Esophagus muscularis mucosa (tissue), 4 donors: Measurements from ENCODE around the gene SMCO2.

Experiments
- EP300 ChIP-seq: sonication (generic); formaldehyde crosslinking; IDR thresholded peaks from one replicate; pipeline ENCODE4 v1.6.1; 2017; ENCODE audit warnings: antibody characterized with exemption
- POLR2A ChIP-seq: fragments of 450-650 bp; IDR thresholded peaks from one replicate; pipeline ENCODE4 v1.6.1; 2017; ENCODE audit warnings: antibody characterized with exemption, moderate library complexity, mild to moderate bottlenecking, low read depth
- POLR2AphosphoS5 ChIP-seq, 2 donors: sonication (generic); formaldehyde crosslinking; IDR thresholded peaks; one replicate each; pipeline ENCODE4 v1.6.1; 2017; ENCODE audit warnings: antibody characterized with exemption in 2 of 2
- TF ChIP-seq, protein P1 (sequence below), 3 experiments: fragments of 200-600 bp in 2 of 3; fragments of 450-650 bp in 1 of 3; sonication (generic) in 2 of 3; IDR thresholded peaks; one replicate each; pipeline ENCODE4 v1.5.1; 2017 to 2019; ENCODE audit warnings: antibody characterized with exemption in 3 of 3, mild to moderate bottlenecking in 2 of 3, moderate library complexity in 1 of 3

DNA sequence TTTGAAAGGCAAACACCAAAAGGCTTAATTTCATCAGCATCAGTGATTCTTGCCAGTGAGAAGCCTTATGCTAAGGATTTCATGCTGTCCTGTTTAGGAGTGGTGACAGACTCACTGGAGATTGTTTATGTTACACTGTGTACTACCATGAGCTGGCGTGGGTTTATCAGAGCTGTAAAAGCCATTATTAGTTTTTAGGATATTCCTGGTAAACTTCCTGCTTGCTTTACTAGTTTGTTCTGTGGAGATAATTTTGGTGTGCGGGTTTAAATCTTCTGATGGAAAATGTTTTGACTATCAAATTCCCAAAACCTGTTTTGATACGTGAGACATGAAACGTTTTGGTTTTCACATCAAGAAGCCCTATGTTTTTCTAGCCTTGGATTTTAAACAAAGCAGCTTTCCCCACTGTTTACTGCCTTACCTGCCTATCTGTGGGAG, 92.7 kb downstream of the SMCO2 start:
- TF ChIP-seq, protein P1, sequence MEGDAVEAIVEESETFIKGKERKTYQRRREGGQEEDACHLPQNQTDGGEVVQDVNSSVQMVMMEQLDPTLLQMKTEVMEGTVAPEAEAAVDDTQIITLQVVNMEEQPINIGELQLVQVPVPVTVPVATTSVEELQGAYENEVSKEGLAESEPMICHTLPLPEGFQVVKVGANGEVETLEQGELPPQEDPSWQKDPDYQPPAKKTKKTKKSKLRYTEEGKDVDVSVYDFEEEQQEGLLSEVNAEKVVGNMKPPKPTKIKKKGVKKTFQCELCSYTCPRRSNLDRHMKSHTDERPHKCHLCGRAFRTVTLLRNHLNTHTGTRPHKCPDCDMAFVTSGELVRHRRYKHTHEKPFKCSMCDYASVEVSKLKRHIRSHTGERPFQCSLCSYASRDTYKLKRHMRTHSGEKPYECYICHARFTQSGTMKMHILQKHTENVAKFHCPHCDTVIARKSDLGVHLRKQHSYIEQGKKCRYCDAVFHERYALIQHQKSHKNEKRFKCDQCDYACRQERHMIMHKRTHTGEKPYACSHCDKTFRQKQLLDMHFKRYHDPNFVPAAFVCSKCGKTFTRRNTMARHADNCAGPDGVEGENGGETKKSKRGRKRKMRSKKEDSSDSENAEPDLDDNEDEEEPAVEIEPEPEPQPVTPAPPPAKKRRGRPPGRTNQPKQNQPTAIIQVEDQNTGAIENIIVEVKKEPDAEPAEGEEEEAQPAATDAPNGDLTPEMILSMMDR (IDR thresholded peaks at IDR 0.05): no peak
- TF ChIP-seq POLR2A (no peak), POLR2AphosphoS5 (IDR thresholded peaks at IDR 0.05) (no peak), EP300 (no peak)
